RWPE2 (cell line): ENCODE measurements around the gene NLK.

Experiments
- ATAC-seq: fragments of 200-7000 bp; cut with Tn5 transposase; 3 replicates; pipeline ENCODE4 v1.9.1; 2021; ENCODE audit warnings: low read depth
- DNase-seq: peaks from one replicate; pipeline ENCODE4 v3.0.0-alpha.2; 2020; ENCODE audit warnings: low spot score
- H3K27ac ChIP-seq: fragments of 450-650 bp; 2 replicates; pipeline ENCODE4 v1.5.1; 2017; ENCODE audit warnings: mild to moderate bottlenecking; ENCODE audit not compliant: poor library complexity, severe bottlenecking
- H3K27me3 ChIP-seq: fragments of 250-450 bp; sonication (Bioruptor Pico); 2 replicates; pipeline ENCODE4 v1.5.1; 2021; ENCODE audit warnings: mild to moderate bottlenecking, moderate library complexity; ENCODE audit not compliant: insufficient read depth, poor library complexity, severe bottlenecking
- H3K36me3 ChIP-seq: fragments of 250-450 bp; sonication (Bioruptor Pico); 2 replicates; pipeline ENCODE4 v1.5.1; 2020; ENCODE audit warnings: low read depth, mild to moderate bottlenecking, moderate library complexity
- H3K4me1 ChIP-seq: fragments of 250-450 bp; sonication (Bioruptor Pico); 2 replicates; pipeline ENCODE4 v1.5.1; 2021; ENCODE audit warnings: mild to moderate bottlenecking, moderate library complexity; ENCODE audit not compliant: insufficient read depth, poor library complexity, severe bottlenecking
- H3K4me3 ChIP-seq: fragments of 250-450 bp; sonication (Bioruptor Pico); 2 replicates; pipeline ENCODE4 v1.5.1; 2021; ENCODE audit warnings: mild to moderate bottlenecking, moderate library complexity; ENCODE audit not compliant: severe bottlenecking
- H3K9me3 ChIP-seq: fragments of 250-450 bp; sonication (Bioruptor Pico); 2 replicates; pipeline ENCODE4 v1.5.1; 2021; ENCODE audit warnings: mild to moderate bottlenecking, moderate library complexity; ENCODE audit not compliant: severe bottlenecking
- TF ChIP-seq, protein P1 (sequence below): fragments of 450-650 bp; IDR thresholded peaks from one replicate; pipeline ENCODE4 v1.5.1; 2017; ENCODE audit warnings: mild to moderate bottlenecking, moderate library complexity; ENCODE audit not compliant: poor library complexity, severe bottlenecking

Gene NLK

DNA sequence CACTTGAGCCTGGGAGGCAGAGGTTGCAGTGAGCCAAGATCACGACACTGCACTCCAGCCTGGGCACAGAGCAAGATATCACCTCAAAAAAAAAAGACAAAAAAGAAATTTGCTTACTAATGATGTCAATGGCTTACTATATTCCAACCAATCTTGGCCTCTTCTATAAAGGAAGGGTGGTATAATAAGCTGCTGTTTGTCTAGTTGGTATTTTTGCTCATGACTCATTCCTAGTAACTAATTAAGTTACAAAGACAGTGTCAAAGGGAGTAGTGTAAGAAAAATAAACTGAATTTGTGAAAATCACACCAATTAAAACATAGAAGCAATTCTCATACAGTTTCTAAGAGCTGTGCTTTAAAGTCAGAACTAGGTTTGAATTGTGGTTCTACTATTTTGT lies 82.5 kb downstream of the NLK start:
- no peak for ATAC-seq
- Histone ChIP-seq H3K27me3 (no peaks in the 10 kb centered on the region), H3K4me1 (no peaks in the 10 kb centered on the region), H3K4me3 (no peak overlapping the region), H3K36me3 (peaks cover 50% of the 10 kb centered on the region), H3K9me3 (no peaks in the 10 kb centered on the region), H3K27ac (no peak overlapping the region)
- TF ChIP-seq, protein P1, sequence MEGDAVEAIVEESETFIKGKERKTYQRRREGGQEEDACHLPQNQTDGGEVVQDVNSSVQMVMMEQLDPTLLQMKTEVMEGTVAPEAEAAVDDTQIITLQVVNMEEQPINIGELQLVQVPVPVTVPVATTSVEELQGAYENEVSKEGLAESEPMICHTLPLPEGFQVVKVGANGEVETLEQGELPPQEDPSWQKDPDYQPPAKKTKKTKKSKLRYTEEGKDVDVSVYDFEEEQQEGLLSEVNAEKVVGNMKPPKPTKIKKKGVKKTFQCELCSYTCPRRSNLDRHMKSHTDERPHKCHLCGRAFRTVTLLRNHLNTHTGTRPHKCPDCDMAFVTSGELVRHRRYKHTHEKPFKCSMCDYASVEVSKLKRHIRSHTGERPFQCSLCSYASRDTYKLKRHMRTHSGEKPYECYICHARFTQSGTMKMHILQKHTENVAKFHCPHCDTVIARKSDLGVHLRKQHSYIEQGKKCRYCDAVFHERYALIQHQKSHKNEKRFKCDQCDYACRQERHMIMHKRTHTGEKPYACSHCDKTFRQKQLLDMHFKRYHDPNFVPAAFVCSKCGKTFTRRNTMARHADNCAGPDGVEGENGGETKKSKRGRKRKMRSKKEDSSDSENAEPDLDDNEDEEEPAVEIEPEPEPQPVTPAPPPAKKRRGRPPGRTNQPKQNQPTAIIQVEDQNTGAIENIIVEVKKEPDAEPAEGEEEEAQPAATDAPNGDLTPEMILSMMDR, result no peak
- no peak for DNase-seq

DNA sequence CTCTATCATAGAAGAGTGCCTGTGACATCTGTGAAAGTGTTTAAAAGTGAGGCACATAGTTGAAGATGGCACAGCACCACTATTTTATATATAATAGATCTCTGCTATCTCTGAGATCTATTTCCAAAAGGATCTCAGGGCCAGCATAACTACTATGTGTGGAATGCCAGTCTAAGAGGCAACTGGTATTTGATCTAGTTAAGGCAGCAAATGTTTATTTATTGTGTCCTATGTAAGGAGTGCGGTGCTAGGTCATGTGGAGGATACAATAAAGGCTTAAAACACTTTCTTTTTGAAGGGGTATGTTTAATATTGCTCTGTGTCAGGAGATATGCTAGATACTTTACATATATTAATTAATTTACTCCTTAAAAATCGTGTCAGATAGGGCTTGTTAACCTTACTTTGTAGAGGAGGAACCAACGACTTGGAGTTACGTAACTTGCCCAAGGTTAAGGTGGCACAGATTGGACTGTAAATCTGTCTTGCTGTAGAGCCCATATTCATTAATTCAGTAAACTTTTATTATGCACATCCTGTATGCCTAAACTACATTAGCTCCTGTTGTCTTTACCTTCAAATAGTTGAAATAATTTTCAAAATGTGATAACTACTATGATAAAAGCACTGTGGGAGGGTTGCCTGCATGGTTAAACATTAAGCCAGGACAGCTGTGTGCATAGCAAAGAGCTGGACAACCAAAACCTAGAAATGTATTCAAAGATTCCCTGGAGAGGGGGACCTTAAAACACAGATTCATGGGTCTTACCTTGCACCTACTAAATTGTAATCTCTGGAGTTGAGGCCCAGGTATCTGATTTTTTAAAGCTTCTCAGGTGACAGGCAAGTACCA lies 83.3 kb downstream of the NLK start:
- H3K27ac ChIP-seq, result no peak overlapping the region
- no peaks in the 10 kb centered on the region for H3K27me3 ChIP-seq
- TF ChIP-seq, protein P1, result no peak
- ATAC-seq, result no peak
- H3K9me3 ChIP-seq, result no peaks in the 10 kb centered on the region
- no peak overlapping the region for H3K4me3 ChIP-seq
- H3K4me1 ChIP-seq, result no peaks in the 10 kb centered on the region
- no peak for DNase-seq
- H3K36me3 ChIP-seq, result peaks cover 50% of the 10 kb centered on the region

DNA sequence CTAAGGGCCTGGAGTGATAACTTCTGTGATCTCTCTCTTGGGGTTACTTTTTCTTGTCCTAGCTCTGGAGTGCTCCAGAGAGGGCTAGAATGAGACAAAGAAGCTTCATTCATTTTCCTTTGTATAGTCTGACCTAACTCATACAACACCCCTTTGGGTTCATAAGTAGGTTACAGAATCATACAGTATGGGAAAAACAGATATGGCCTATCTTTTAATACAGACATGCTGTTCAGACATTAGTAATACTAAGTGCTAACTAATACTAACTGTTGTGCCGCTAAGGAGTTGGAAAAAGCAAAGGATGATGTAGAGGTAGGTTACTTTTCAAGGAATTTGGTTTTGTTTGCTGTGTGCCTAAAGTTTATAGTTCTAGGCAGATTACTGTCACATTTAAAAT lies 84.7 kb downstream of the NLK start:
- TF ChIP-seq, protein P1, result no peak
- no peak overlapping the region for H3K4me3 ChIP-seq
- H3K36me3 ChIP-seq, result peaks cover 52% of the 10 kb centered on the region
- no peak overlapping the region for H3K27ac ChIP-seq
- H3K27me3 ChIP-seq, result no peaks in the 10 kb centered on the region
- H3K9me3 ChIP-seq, result no peaks in the 10 kb centered on the region
- no peak for ATAC-seq
- H3K4me1 ChIP-seq, result no peaks in the 10 kb centered on the region
- DNase-seq, result no peak

DNA sequence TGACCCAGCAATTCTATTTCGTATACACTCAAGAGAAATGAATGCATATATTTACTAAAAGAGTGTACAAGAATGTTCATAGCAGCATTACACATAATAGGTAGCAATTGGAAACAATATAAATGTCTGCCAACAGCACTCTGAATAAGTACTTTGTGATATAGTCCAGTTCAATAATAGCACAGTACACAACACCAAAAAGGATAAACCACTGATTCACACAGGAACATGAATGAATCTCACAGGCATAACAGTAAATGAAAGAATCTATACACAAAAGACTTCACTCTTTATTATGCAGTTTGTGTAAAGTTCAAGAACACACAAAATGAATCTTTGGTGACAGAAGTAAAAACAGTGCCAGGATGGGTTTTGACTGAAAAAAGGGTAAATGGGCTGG lies 86.3 kb downstream of the NLK start:
- Histone ChIP-seq H3K9me3 (no peaks in the 10 kb centered on the region), H3K27ac (no peak overlapping the region)
- no peak for ATAC-seq

More for the DNA sequence above, 86.3 kb downstream of the NLK start:
- DNase-seq, result no peak
- Histone ChIP-seq H3K27me3 (no peaks in the 10 kb centered on the region), H3K36me3 (peaks cover 48% of the 10 kb centered on the region), H3K4me1 (peaks cover 8% of the 10 kb centered on the region), H3K4me3 (no peak overlapping the region)
- TF ChIP-seq, protein P1, result no peak
